ENCODE data around the gene SMC5.

The SMC5 gene

DNA sequence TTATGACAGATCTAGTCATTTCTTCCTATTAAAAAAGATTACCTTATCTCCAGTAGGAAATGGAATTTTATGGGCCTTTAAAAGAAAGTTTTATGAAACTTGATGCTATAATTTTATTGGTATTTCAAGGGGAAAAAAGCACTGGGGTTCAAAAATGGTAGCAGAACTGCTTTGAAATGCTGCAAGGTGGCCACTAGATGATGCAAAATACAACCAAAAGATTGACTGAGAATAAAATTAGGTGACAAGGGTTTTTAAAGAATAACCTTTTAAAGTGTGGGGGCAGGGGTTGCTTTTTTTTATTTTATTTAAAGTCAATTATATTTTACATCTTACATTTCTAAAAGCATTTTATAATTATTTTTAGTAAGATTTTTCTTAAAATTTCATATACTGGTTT lies 94.0 kb downstream of the SMC5 start:
- no peak overlapping the region for H3K23ac ChIP-seq (ENCODE audit: low read length)
- H2AK5ac ChIP-seq (ENCODE audit: low read length) = no peak overlapping the region
- no peak overlapping the region for H3K14ac ChIP-seq (ENCODE audit: low read length)
- DNase-seq = no peak
- H3K4ac ChIP-seq (ENCODE audit: low read depth, low read length) = no peak overlapping the region
- H3K9ac ChIP-seq (ENCODE audit: low read length) = no peak overlapping the region
- no peak overlapping the region for H3K4me2 ChIP-seq (ENCODE audit: low read length)
- no peak overlapping the region for H2AFZ ChIP-seq (ENCODE audit: insufficient read depth, low read length, poor library complexity)
- H3K79me2 ChIP-seq (ENCODE audit: control insufficient read depth, insufficient read depth, low read length, poor library complexity) = no peaks in the 10 kb centered on the region
- peaks cover 5 to 12% of the 10 kb centered on the region in 2 experiments for H3K36me3 ChIP-seq (ENCODE audit: control insufficient read depth in 1 of 2, insufficient read depth in 2 of 2, low read length in 2 of 2)
- H3K27me3 ChIP-seq (ENCODE audit: insufficient read depth, low read length) = no peaks in the 10 kb centered on the region
- no peak overlapping the region for H2BK12ac ChIP-seq (ENCODE audit: low read length)
- H4K91ac ChIP-seq (ENCODE audit: low read depth, low read length) = no peak overlapping the region
- H4K12ac ChIP-seq (ENCODE audit: low read depth, low read length) = no peak overlapping the region
- no peak overlapping the region for H3K18ac ChIP-seq (ENCODE audit: low read length)
- H3K4me1 ChIP-seq (ENCODE audit: control insufficient read depth in 1 of 2, insufficient read depth in 2 of 2, low read length in 2 of 2) = no peaks in the 10 kb centered on the region
- no peaks in the 10 kb centered on the region for H3K9me3 ChIP-seq (ENCODE audit: insufficient read depth, low read depth, low read length)
- no peak overlapping the region for H2BK120ac ChIP-seq (ENCODE audit: insufficient read depth, low read length, poor library complexity)
- H4K8ac ChIP-seq (ENCODE audit: low read depth, low read length) = no peak overlapping the region
- no peaks in the 10 kb centered on the region for H3K79me1 ChIP-seq (ENCODE audit: low read length)
- H3K27ac ChIP-seq (ENCODE audit: low read depth, low read length) = no peak overlapping the region
- H2BK5ac ChIP-seq (ENCODE audit: low read depth, low read length, poor library complexity) = no peak overlapping the region
- H3K4me3 ChIP-seq (ENCODE audit: low read depth, low read length) = no peak overlapping the region

GRCh38 chr9:70355801-70356200 lies 97.0 kb downstream of the SMC5 start:
- no CpG with 5 or more reads among the region's 3 CpGs for WGBS (ENCODE audit: extremely low coverage, insufficient coverage, insufficient read length)
- Histone ChIP-seq H3K23ac (ENCODE audit: low read length) (no peak overlapping the region), H3K79me2 (ENCODE audit: control insufficient read depth, insufficient read depth, low read length, poor library complexity) (no peaks in the 10 kb centered on the region), H2AK5ac (ENCODE audit: low read length) (no peak overlapping the region), H3K79me1 (ENCODE audit: low read length) (no peaks in the 10 kb centered on the region), H2BK5ac (ENCODE audit: low read depth, low read length, poor library complexity) (no peak overlapping the region), H3K27ac (ENCODE audit: low read depth, low read length) (no peak overlapping the region), H4K8ac (ENCODE audit: low read depth, low read length) (no peak overlapping the region), H3K4me1 (ENCODE audit: control insufficient read depth in 1 of 2, insufficient read depth in 2 of 2, low read length in 2 of 2) (no peaks in the 10 kb centered on the region), H3K36me3 (ENCODE audit: control insufficient read depth in 1 of 2, insufficient read depth in 2 of 2, low read length in 2 of 2) (peaks cover 2 to 8% of the 10 kb centered on the region in 2 experiments), H3K9ac (ENCODE audit: low read length) (no peak overlapping the region), H3K18ac (ENCODE audit: low read length) (no peak overlapping the region), H3K27me3 (ENCODE audit: insufficient read depth, low read length) (no peaks in the 10 kb centered on the region), H3K4me3 (ENCODE audit: low read depth, low read length) (no peak overlapping the region), H4K12ac (ENCODE audit: low read depth, low read length) (no peak overlapping the region), H2AFZ (ENCODE audit: insufficient read depth, low read length, poor library complexity) (no peak overlapping the region), H4K91ac (ENCODE audit: low read depth, low read length) (no peak overlapping the region), H2BK120ac (ENCODE audit: insufficient read depth, low read length, poor library complexity) (no peak overlapping the region), H3K4me2 (ENCODE audit: low read length) (no peak overlapping the region), H3K4ac (ENCODE audit: low read depth, low read length) (no peak overlapping the region), H2BK12ac (ENCODE audit: low read length) (no peak overlapping the region), H3K14ac (ENCODE audit: low read length) (no peak overlapping the region), H3K9me3 (ENCODE audit: insufficient read depth, low read depth, low read length) (no peaks in the 10 kb centered on the region)
- no peak for DNase-seq

DNA sequence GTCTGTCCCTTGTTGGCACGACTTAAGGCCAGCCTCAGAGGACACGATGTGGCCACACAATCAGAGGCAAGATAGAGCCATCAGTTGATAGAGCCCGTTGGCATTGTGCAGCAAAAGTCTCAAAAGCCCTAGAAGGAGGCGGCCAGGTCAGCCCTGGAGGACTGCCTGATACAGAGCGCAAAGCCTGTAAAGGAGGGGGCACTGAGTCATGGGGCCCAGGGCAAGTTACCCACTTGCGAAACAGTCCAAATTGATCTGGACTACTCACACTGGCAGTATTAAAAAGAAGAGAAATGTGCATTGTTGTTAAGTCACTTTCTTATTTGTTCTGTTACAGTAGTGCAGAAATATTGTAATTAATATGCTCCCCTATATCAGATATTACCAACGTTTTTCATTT lies 104.2 kb downstream of the SMC5 start:
- Histone ChIP-seq H2AK5ac (ENCODE audit: low read length) (no peak overlapping the region), H3K18ac (ENCODE audit: low read length) (no peak overlapping the region), H3K36me3 (ENCODE audit: control insufficient read depth in 1 of 2, insufficient read depth in 2 of 2, low read length in 2 of 2) (peaks cover 2 to 3% of the 10 kb centered on the region in 2 experiments), H4K8ac (ENCODE audit: low read depth, low read length) (no peak overlapping the region), H3K4me2 (ENCODE audit: low read length) (no peak overlapping the region), H3K4me3 (ENCODE audit: low read depth, low read length) (no peak overlapping the region), H3K9me3 (ENCODE audit: insufficient read depth, low read depth, low read length) (peaks cover 1% of the 10 kb centered on the region), H3K4ac (ENCODE audit: low read depth, low read length) (no peak overlapping the region), H3K27me3 (ENCODE audit: insufficient read depth, low read length) (no peaks in the 10 kb centered on the region), H3K27ac (ENCODE audit: low read depth, low read length) (no peak overlapping the region), H2BK120ac (ENCODE audit: insufficient read depth, low read length, poor library complexity) (no peak overlapping the region), H2AFZ (ENCODE audit: insufficient read depth, low read length, poor library complexity) (no peak overlapping the region), H3K23ac (ENCODE audit: low read length) (no peak overlapping the region), H2BK5ac (ENCODE audit: low read depth, low read length, poor library complexity) (no peak overlapping the region), H3K79me1 (ENCODE audit: low read length) (no peaks in the 10 kb centered on the region), H3K79me2 (ENCODE audit: control insufficient read depth, insufficient read depth, low read length, poor library complexity) (no peaks in the 10 kb centered on the region), H3K4me1 (ENCODE audit: control insufficient read depth in 1 of 2, insufficient read depth in 2 of 2, low read length in 2 of 2) (no peaks in the 10 kb centered on the region), H3K9ac (ENCODE audit: low read length) (no peak overlapping the region), H2BK12ac (ENCODE audit: low read length) (no peak overlapping the region), H4K12ac (ENCODE audit: low read depth, low read length) (no peak overlapping the region), H4K91ac (ENCODE audit: low read depth, low read length) (no peak overlapping the region), H3K14ac (ENCODE audit: low read length) (no peak overlapping the region)
- WGBS (ENCODE audit: extremely low coverage, insufficient coverage, insufficient read length) = no CpG with 5 or more reads among the region's 7 CpGs
- DNase-seq = no peak

DNA sequence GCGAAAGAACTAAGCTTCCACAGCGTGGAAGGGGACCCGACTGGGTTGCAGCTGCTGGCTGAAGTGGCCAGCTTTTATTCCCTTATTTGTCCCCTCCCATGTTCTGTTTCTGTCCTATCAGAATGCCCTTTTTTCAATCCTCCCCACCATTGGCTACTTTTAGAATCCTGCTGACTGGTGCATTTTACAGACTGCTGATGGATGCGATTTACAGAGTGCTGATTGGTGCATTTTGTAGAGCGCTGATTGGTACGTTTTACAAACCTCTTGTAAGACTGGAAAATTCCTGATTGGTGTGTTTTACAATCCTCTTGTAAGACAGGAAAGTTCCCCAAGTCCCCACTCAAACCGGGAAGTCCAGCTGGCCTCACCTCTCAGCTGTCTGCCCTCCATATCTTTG lies 105.0 kb downstream of the SMC5 start:
- H3K9me3 ChIP-seq (ENCODE audit: insufficient read depth, low read depth, low read length) = peaks cover 1% of the 10 kb centered on the region
- H3K79me2 ChIP-seq (ENCODE audit: control insufficient read depth, insufficient read depth, low read length, poor library complexity) = no peaks in the 10 kb centered on the region
- no peak overlapping the region for H3K23ac ChIP-seq (ENCODE audit: low read length)
- H3K4me1 ChIP-seq (ENCODE audit: control insufficient read depth in 1 of 2, insufficient read depth in 2 of 2, low read length in 2 of 2) = no peaks in the 10 kb centered on the region
- no peak overlapping the region for H3K4me3 ChIP-seq (ENCODE audit: low read depth, low read length)
- H3K14ac ChIP-seq (ENCODE audit: low read length) = no peak overlapping the region
- no peak overlapping the region for H3K9ac ChIP-seq (ENCODE audit: low read length)
- no peak for DNase-seq
- H3K4me2 ChIP-seq (ENCODE audit: low read length) = no peak overlapping the region
- no peak overlapping the region for H4K12ac ChIP-seq (ENCODE audit: low read depth, low read length)
- no peak overlapping the region for H2BK120ac ChIP-seq (ENCODE audit: insufficient read depth, low read length, poor library complexity)
- H3K4ac ChIP-seq (ENCODE audit: low read depth, low read length) = no peak overlapping the region
- no peak overlapping the region for H3K27ac ChIP-seq (ENCODE audit: low read depth, low read length)
- H4K91ac ChIP-seq (ENCODE audit: low read depth, low read length) = no peak overlapping the region
- H2BK5ac ChIP-seq (ENCODE audit: low read depth, low read length, poor library complexity) = no peak overlapping the region
- no CpG with 5 or more reads among the region's 7 CpGs for WGBS (ENCODE audit: extremely low coverage, insufficient coverage, insufficient read length)
- H3K18ac ChIP-seq (ENCODE audit: low read length) = no peak overlapping the region
- no peak overlapping the region for H2AK5ac ChIP-seq (ENCODE audit: low read length)
- H3K27me3 ChIP-seq (ENCODE audit: insufficient read depth, low read length) = no peaks in the 10 kb centered on the region
- H3K36me3 ChIP-seq (ENCODE audit: control insufficient read depth in 1 of 2, insufficient read depth in 2 of 2, low read length in 2 of 2) = peaks cover 2 to 3% of the 10 kb centered on the region in 2 experiments
- H2BK12ac ChIP-seq (ENCODE audit: low read length) = no peak overlapping the region
- no peak overlapping the region for H4K8ac ChIP-seq (ENCODE audit: low read depth, low read length)
- H2AFZ ChIP-seq (ENCODE audit: insufficient read depth, low read length, poor library complexity) = no peak overlapping the region
- H3K79me1 ChIP-seq (ENCODE audit: low read length) = no peaks in the 10 kb centered on the region
